H1 (cell line): ENCODE measurements around the gene NT5DC3. TPM values are rescaled to one million over a fixed set of nuclear protein-coding genes. Genes with fewer than 3 reads are reported as not detected.

Experiments
- EGR1 ChIP-seq: IDR thresholded peaks from 2 replicates; pipeline ENCODE4 v1.6.1; 2011; ENCODE audit warnings: low read depth, low read length, borderline replicate concordance
- EP300 ChIP-seq, 2 experiments: IDR thresholded peaks; 1 replicate in 1 of 2; 2 replicates in 1 of 2; pipeline ENCODE4 v1.6.1; 2011 to 2012; ENCODE audit warnings: low read depth in 2 of 2, low read length in 2 of 2, mild to moderate bottlenecking in 2 of 2, borderline replicate concordance in 1 of 2, inconsistent platforms in 1 of 2, moderate library complexity in 1 of 2
- HDAC6 ChIP-seq: IDR thresholded peaks from one replicate; pipeline ENCODE4 v1.7.1; 2012; ENCODE audit warnings: low read depth, mild to moderate bottlenecking, inconsistent platforms, low read length, moderate library complexity
- TCF12 ChIP-seq: IDR thresholded peaks from 2 replicates; pipeline ENCODE4 v1.6.1; 2011; ENCODE audit warnings: low read depth, mild to moderate bottlenecking, low read length
- polyA plus RNA-seq, 7 experiments: library from polyadenylated mRNA; depleted of rRNA in 3 of 7; stranded (reverse) in 5 of 7; unstranded in 2 of 7; fragments of >200 nt in 5 of 7; fragments of 200-250 nt in 2 of 7; gene quantifications; 1 replicate in 5 of 7; 2 replicates in 1 of 7; 4 replicates in 1 of 7; pipeline versions ENCODE4 v1.2.1 to v1.2.3, GENCODE V29; 2011 to 2013; ENCODE audit warnings: missing spikeins in 2 of 7, mixed read lengths in 2 of 7
- total RNA-seq: library from RNA; stranded (reverse); fragmentation: NEBNext Ultra II Directional; extraction: Animal tissue kit (Norgen Biotek cat#: 25700); gene quantifications from 2 replicates; pipeline ENCODE4 v1.2.1, GENCODE V29; 2021
- TF ChIP-seq, protein P1 (sequence below), 3 experiments: IDR thresholded peaks; 1 replicate in 2 of 3; 2 replicates in 1 of 3; pipeline versions ENCODE4 v1.5.1 to v1.6.1; 2011; ENCODE audit warnings: low read length in 3 of 3, mild to moderate bottlenecking in 3 of 3, inconsistent platforms in 2 of 3, low read depth in 1 of 3, moderate library complexity in 1 of 3; ENCODE audit not compliant: insufficient read depth in 1 of 3; ENCODE audit errors: control extremely low read depth in 1 of 3

The NT5DC3 gene
- total and polyA plus RNA-seq, 2 of the 8 experiments (the other 6 are each of a cell fraction or from before 2014, with no cell fraction given), result 5.4 to 14.8 TPM

DNA sequence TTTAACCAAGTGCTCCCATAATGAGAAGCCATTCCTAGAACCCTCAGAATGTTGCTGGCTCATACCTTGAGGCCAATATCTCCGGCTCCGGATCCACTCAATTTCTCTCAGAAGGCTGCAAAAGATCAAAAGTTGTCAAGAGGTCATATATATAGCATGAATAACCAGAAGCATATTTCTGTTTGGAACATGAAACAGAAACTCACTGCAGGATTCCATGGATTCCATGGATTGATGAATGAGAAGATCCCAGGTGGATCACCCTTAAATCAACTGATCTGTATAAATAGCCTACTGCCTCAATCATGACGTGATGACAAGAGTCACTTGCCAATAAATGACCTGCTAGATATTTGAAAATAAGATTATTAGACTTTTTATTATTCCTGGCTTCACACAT, 3.3 kb upstream of the NT5DC3 start (continued):
- TF ChIP-seq, protein P1, sequence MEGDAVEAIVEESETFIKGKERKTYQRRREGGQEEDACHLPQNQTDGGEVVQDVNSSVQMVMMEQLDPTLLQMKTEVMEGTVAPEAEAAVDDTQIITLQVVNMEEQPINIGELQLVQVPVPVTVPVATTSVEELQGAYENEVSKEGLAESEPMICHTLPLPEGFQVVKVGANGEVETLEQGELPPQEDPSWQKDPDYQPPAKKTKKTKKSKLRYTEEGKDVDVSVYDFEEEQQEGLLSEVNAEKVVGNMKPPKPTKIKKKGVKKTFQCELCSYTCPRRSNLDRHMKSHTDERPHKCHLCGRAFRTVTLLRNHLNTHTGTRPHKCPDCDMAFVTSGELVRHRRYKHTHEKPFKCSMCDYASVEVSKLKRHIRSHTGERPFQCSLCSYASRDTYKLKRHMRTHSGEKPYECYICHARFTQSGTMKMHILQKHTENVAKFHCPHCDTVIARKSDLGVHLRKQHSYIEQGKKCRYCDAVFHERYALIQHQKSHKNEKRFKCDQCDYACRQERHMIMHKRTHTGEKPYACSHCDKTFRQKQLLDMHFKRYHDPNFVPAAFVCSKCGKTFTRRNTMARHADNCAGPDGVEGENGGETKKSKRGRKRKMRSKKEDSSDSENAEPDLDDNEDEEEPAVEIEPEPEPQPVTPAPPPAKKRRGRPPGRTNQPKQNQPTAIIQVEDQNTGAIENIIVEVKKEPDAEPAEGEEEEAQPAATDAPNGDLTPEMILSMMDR (IDR thresholded peaks at IDR 0.05; ENCODE audit: control extremely low read depth in 1 of 3, insufficient read depth in 1 of 3, low read depth in 1 of 3, low read length in 3 of 3), result no peak
- TF ChIP-seq EP300 (IDR thresholded peaks at IDR 0.05; ENCODE audit: borderline replicate concordance in 1 of 2, low read depth in 2 of 2, low read length in 2 of 2), result no peak
- TF ChIP-seq TCF12, result no peak
- TF ChIP-seq HDAC6, result no peak
- TF ChIP-seq EGR1, result no peak
